BE2C (cell line): ENCODE data around the gene KRT39.

Source experiments
- DNase-seq: peaks from one replicate; pipeline ENCODE4 v3.0.0-alpha.2; 2020
- H3K27me3 ChIP-seq: fragments of 250-450 bp; sonication (Bioruptor Pico); 2 replicates; pipeline ENCODE4 v1.5.1; 2020; ENCODE audit warnings: mild to moderate bottlenecking
- H3K36me3 ChIP-seq: fragments of 250-450 bp; sonication (Bioruptor Pico); 2 replicates; pipeline ENCODE4 v1.5.1; 2020; ENCODE audit warnings: mild to moderate bottlenecking
- H3K4me1 ChIP-seq: fragments of 250-450 bp; sonication (Bioruptor Pico); 2 replicates; pipeline ENCODE4 v1.5.1; 2020
- H3K4me3 ChIP-seq: 2 replicates; pipeline ENCODE4 v1.5.1; 2011; ENCODE audit warnings: low read depth, low read length
- H3K9me3 ChIP-seq: fragments of 250-450 bp; sonication (Bioruptor Pico); 2 replicates; pipeline ENCODE4 v1.5.1; 2020
- CTCF ChIP-seq: IDR thresholded peaks from 2 replicates; pipeline ENCODE4 v1.5.1; 2012; ENCODE audit warnings: mild to moderate bottlenecking, low read depth, low read length

KRT39 gene

GRCh38 chr17:41009936-41010335, 43.2 kb upstream of the KRT39 start:
- H3K4me3 ChIP-seq = no peak overlapping the region
- no peaks in the 10 kb centered on the region for H3K4me1 ChIP-seq
- DNase-seq = no peak
- peaks cover 9% of the 10 kb centered on the region for H3K27me3 ChIP-seq
- H3K9me3 ChIP-seq = no peaks in the 10 kb centered on the region
- H3K36me3 ChIP-seq = no peaks in the 10 kb centered on the region
- no peak for TF ChIP-seq CTCF

- Histone ChIP-seq H3K9me3 (no peaks in the 10 kb centered on the region), H3K36me3 (no peaks in the 10 kb centered on the region), H3K4me1 (no peaks in the 10 kb centered on the region), H3K4me3 (no peak overlapping the region), H3K27me3 (peaks cover 15% of the 10 kb centered on the region)
- DNase-seq = no peak
- no peak for TF ChIP-seq CTCF
Measured at GRCh38 chr17:41009301-41009760, 42.6 kb upstream of the KRT39 start.

- Histone ChIP-seq H3K36me3 (no peaks in the 10 kb centered on the region), H3K4me1 (no peaks in the 10 kb centered on the region), H3K9me3 (no peaks in the 10 kb centered on the region), H3K27me3 (peaks cover 16% of the 10 kb centered on the region), H3K4me3 (no peak within 1 kb of the TSS)
- no peak for TF ChIP-seq CTCF
- DNase-seq = no peak
Measured at GRCh38 chr17:41008811-41009210, 42.1 kb upstream of the KRT39 start, which contains the start of gene KRTAP3-1. TSS of gene KRTAP3-1 (minus strand) at chr17:41009128. CDS start at chr17:41009074, 54 bp downstream.

GRCh38 chr17:41004397-41004796, 37.6 kb upstream of the KRT39 start:
- DNase-seq = no peak
- no peaks in the 10 kb centered on the region for H3K9me3 ChIP-seq
- no peak for TF ChIP-seq CTCF
- H3K36me3 ChIP-seq = no peaks in the 10 kb centered on the region
- H3K27me3 ChIP-seq = peaks cover 21% of the 10 kb centered on the region
- no peaks in the 10 kb centered on the region for H3K4me1 ChIP-seq
- no peak overlapping the region for H3K4me3 ChIP-seq

- Histone ChIP-seq H3K36me3 (no peaks in the 10 kb centered on the region), H3K9me3 (no peaks in the 10 kb centered on the region), H3K4me1 (no peaks in the 10 kb centered on the region), H3K4me3 (no peak overlapping the region), H3K27me3 (peaks cover 22% of the 10 kb centered on the region)
- no peak for DNase-seq
- no peak for TF ChIP-seq CTCF
Measured at GRCh38 chr17:41003926-41004325, 37.2 kb upstream of the KRT39 start.

GRCh38 chr17:41002814-41003213, 36.1 kb upstream of the KRT39 start:
- no peaks in the 10 kb centered on the region for H3K36me3 ChIP-seq
- no peak for DNase-seq
- no peak for TF ChIP-seq CTCF
- no peaks in the 10 kb centered on the region for H3K4me1 ChIP-seq
- H3K27me3 ChIP-seq = peaks cover 23% of the 10 kb centered on the region
- no peaks in the 10 kb centered on the region for H3K9me3 ChIP-seq
- no peak overlapping the region for H3K4me3 ChIP-seq
